Measurements from ENCODE around the gene DNAH5.

- TF ChIP-seq EZH2 (IDR thresholded peaks at IDR 0.05; ENCODE audit: low read length) (no peak), CTCF (optimal IDR thresholded peaks at IDR 0.05 in 1 of 3, IDR thresholded peaks at IDR 0.05 in 1 of 3, conservative IDR thresholded peaks at IDR 0.05 in 1 of 3; ENCODE audit: extremely low read depth in 1 of 3, insufficient read depth in 2 of 3, low read length in 3 of 3) (no peak)
Measured at GRCh38 chr5:13816126-13816525, 128.4 kb downstream of the DNAH5 start.
